Posterior vena cava (tissue), 2 donors: ENCODE data around the gene ITIH3. TPM values are rescaled to one million over a fixed set of nuclear protein-coding genes. Genes with fewer than 3 reads are reported as not detected.
"Not testable (repeated sequence)": the region's sequence is repeated elsewhere in the genome, so short reads cannot be mapped to it uniquely, and the experiment has no call there.

Experiments
- DNase-seq: peaks from one replicate; pipeline ENCODE4 v3.0.0-alpha.2; 2020; ENCODE audit warnings: low spot score
- intact Hi-C, 2 donors: fragments of 100-400 bp; cut with DNase I; formaldehyde crosslinking; loops; one replicate each; pipeline versions ENCODE4 v1.14.1 to v1.14.2; 2022 to 2023
- long read RNA-seq, 2 donors: library from polyadenylated mRNA; unstranded; transcript quantifications; one replicate each; pipeline ENCODE4 v2.0.0, GENCODE V29; 2020 to 2021
- total RNA-seq, 2 donors: library from RNA; stranded (reverse); fragmentation: NEBNext Ultra II Directional; extraction: Animal tissue kit (Norgen Biotek cat#: 25700); gene quantifications; one replicate each; pipeline ENCODE4 v1.2.1, GENCODE V29; 2021
- donor health status: DM: yes; HTN: yes; CAD: no.
- donor health status: DM: yes; HTN: yes; CAD: no.

Gene ITIH3
- total RNA-seq: 10 to 100 TPM; 14.8 to 16.1 TPM
- long read RNA-seq, donor 1, partial matches to known transcripts: 4 of 4 reads
- long read RNA-seq, donor 1, other reads (novel, unspliced or antisense): 0 of 4 reads
- long read RNA-seq, donor 2, partial matches to known transcripts: 19 of 22 reads
- long read RNA-seq, donor 2, other reads (novel, unspliced or antisense): 3 of 22 reads

- intact Hi-C loops: no loop called here
- DNase-seq: no peak
These were observed at the start of gene ITIH3 for GRCh38 chr3:52794612-52795099. Gene ITIH3, plus strand, starts transcription at chr3:52794796. Its CDS starts 8 bp downstream, at chr3:52794804.

- DNase-seq: no peak
- intact Hi-C loops: no loop called here
These were observed 42.4 kb upstream of the ITIH3 start for GRCh38 chr3:52752045-52752660.

GRCh38 chr3:52754373-52754772 is 40.2 kb upstream of the ITIH3 start:
- no peak for DNase-seq
- intact Hi-C loops: no loop called here

- intact Hi-C loops: no loop called here
- no peak for DNase-seq
These were observed 38.5 kb upstream of the ITIH3 start for GRCh38 chr3:52756141-52756540.

- intact Hi-C loops: no loop called here
These were observed 31.1 kb upstream of the ITIH3 start for GRCh38 chr3:52763466-52763865.

GRCh38 chr3:52769786-52770455 is 24.7 kb upstream of the ITIH3 start:
- no peak for DNase-seq
- intact Hi-C loops: loop anchor here in 1 of 2 donors (2.0 kb wide), 1 partner anchor 53 kb away; no protein-coding TSS in a partner anchor

More at GRCh38 chr3:52763466-52763865, 31.1 kb upstream of the ITIH3 start:
- DNase-seq: no peak

- intact Hi-C loops: loop anchor here in 1 of 2 donors (2.0 kb wide), 1 partner anchor 52 kb away; no protein-coding TSS in a partner anchor
- DNase-seq: peak; percentile 98
These were observed 23.9 kb upstream of the ITIH3 start, which contains the start of gene NEK4 for GRCh38 chr3:52770496-52771333. Gene NEK4, minus strand, starts transcription at chr3:52770940. Its CDS starts 194 bp downstream, at chr3:52770746.

- intact Hi-C loops: loop anchor here in 1 of 2 donors (2.0 kb wide), 1 partner anchor 51 kb away; no protein-coding TSS in a partner anchor
- no peak for DNase-seq
These were observed 23.3 kb upstream of the ITIH3 start for GRCh38 chr3:52771334-52771681.

- DNase-seq: peak; percentile 58
- intact Hi-C loops: loop anchor here in 1 of 2 donors (2.0 kb wide), 1 partner anchor 51 kb away; no protein-coding TSS in a partner anchor
These were observed 22.9 kb upstream of the ITIH3 start for GRCh38 chr3:52771702-52772101.

GRCh38 chr3:52773361-52774065 is 21.1 kb upstream of the ITIH3 start:
- intact Hi-C loops: no loop called here
- DNase-seq: peak; percentile 60

GRCh38 chr3:52774066-52774713 is 20.4 kb upstream of the ITIH3 start:
- peak; percentile 68 for DNase-seq
- intact Hi-C loops: no loop called here

GRCh38 chr3:52774901-52775864 is 19.4 kb upstream of the ITIH3 start:
- intact Hi-C loops: no loop called here
- peak; percentile 84 for DNase-seq

- peak; percentile 23 for DNase-seq
- intact Hi-C loops: no loop called here
These were observed 18.7 kb upstream of the ITIH3 start for GRCh38 chr3:52775877-52776276.

GRCh38 chr3:52776486-52776885 is 18.1 kb upstream of the ITIH3 start:
- peak; percentile 36 for DNase-seq
- intact Hi-C loops: not testable (repeated sequence)

GRCh38 chr3:52777127-52777958 is 17.3 kb upstream of the ITIH3 start, which contains the start of gene ITIH1:
Gene ITIH1, plus strand, starts transcription at chr3:52777599. Its CDS starts 17 bp downstream, at chr3:52777616.
- DNase-seq: peak; percentile 70

More at GRCh38 chr3:52777127-52777958, 17.3 kb upstream of the ITIH3 start, which contains the start of gene ITIH1:
- intact Hi-C loops: no loop called here
